ENCODE measurements around the gene IKZF4.

IKZF4 gene

GRCh38 chr12:56082967-56083366 lies 62.1 kb downstream of the IKZF4 start:
- DNase-seq (ENCODE audit: low read depth), result no peak

- no peak for DNase-seq (ENCODE audit: low read depth)
Measured at GRCh38 chr12:56084958-56085543, 64.2 kb downstream of the IKZF4 start.

GRCh38 chr12:56086096-56086495 lies 65.3 kb downstream of the IKZF4 start:
- DNase-seq (ENCODE audit: low read depth), result no peak

GRCh38 chr12:56086608-56087007 lies 65.8 kb downstream of the IKZF4 start:
- no peak for DNase-seq (ENCODE audit: low read depth)

- DNase-seq (ENCODE audit: low read depth), result no peak
Measured at GRCh38 chr12:56087220-56087619, 66.4 kb downstream of the IKZF4 start.
